GM19238 (cell line): ENCODE measurements around the gene SLITRK2.

Source experiments
- DNase-seq: peaks from one replicate; pipeline ENCODE4 v3.0.0; 2011; ENCODE audit warnings: low spot score; ENCODE audit not compliant: insufficient read length

The SLITRK2 gene

GRCh38 chrX:145848857-145849256, 31.2 kb downstream of the SLITRK2 start:
- no peak for DNase-seq

GRCh38 chrX:145853181-145853580, 35.6 kb downstream of the SLITRK2 start:
- DNase-seq, result no peak

GRCh38 chrX:145856181-145856580, 38.6 kb downstream of the SLITRK2 start:
- DNase-seq, result no peak

DNA sequence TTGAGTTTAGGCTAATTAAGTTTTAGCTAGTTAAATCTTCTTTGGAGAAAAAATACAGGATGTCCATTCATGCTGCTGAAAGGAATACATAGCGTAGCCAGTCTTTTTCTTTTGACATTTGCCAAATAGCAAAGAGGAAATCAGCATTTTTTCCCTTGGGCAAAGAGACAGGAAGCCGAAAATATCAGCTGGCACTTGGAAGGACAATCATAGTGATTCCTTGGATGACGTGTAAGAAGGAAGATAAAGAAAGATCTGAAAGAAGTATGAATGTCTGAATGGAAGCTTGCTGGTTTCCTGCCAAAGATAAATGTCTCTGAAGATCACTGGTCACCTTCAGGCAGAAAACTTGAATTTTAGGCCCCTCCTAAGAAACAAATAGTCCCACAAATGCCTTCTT, 44.2 kb downstream of the SLITRK2 start:
- DNase-seq, result no peak

DNA sequence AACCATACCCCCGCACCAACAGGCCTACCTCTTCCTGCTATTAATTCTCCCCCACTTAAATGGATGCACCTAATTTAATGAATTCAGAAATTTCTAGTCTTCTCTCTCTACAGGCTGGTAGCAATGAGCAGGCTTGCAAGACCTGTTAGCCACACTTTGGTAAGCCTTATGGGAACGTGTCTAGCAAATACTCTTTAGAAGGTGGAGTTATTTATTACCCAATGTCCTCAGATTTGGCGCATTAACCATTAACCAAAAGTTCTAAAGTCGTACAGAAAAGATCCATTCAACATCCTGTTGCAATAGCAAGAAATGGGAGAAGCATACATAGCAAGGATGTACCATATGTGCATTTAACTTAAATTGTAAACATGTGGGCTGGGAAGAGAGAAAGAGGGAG, 47.5 kb downstream of the SLITRK2 start:
- no peak for DNase-seq
